Activated effector memory CD4-positive, alpha-beta T cell treated with anti-CD3 and anti-CD28 coated beads, Interleukin-2, amount 50 U/mL, for 16 hours (primary cell): ENCODE data around the gene IZUMO1R.
"Not testable (repeated sequence)": the region's sequence is repeated elsewhere in the genome, so short reads cannot be mapped to it uniquely, and the experiment has no call there.

Source experiments
- DNase-seq: peaks from one replicate; pipeline ENCODE4 v3.0.0-alpha.2; 2020

IZUMO1R gene

DNA sequence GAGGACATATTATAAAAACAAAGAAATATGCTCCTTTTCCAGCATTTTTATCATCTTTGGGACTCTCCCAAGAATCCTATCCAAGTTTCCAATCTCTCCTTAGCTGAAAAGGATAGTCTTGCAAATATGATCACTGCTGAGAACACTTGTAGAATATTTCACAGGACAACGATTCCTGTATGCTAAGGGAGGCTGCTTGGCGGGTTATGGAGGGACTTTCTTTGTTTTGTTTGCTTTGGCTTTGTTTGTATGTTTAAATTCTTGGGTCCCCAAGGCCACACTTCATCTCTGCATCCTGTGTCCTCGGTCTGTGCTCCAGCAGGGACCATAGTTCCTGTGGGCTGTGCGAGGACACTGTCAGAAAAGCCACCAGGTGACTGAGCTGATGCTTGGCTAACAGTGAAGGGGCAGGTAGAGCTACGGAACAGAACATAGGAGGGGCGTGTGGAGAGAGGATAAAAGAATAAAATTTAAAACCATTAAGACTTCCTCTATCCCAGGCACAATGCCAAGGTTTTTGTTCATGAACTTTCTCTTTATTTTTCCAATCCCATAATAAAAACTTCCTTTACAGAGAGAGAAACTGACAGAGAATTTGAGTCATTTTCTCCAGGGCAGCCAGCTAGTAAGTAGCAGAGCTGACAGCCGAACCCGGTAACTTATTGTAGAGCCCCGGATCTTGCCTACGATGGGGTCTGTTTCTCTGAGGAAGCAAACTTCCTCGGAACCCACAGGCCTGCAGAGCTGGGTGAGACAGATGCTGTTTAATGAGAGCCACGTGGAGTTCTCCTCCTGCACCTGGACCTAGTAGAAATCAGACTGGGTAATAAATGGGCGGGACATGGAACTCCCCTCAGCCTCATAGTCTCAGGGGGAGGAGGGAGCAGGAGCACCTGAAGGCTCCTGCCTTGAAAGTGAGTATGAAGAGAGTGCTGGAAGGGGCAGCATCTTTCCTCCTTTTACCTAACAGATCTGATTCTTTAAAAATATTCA, at the start of gene IZUMO1R:
TSS of gene IZUMO1R (plus strand) at position 615 of the 993 bp plus-strand sequence. CDS start 1,057 bp downstream, outside the sequence.
- no peak for DNase-seq

DNA sequence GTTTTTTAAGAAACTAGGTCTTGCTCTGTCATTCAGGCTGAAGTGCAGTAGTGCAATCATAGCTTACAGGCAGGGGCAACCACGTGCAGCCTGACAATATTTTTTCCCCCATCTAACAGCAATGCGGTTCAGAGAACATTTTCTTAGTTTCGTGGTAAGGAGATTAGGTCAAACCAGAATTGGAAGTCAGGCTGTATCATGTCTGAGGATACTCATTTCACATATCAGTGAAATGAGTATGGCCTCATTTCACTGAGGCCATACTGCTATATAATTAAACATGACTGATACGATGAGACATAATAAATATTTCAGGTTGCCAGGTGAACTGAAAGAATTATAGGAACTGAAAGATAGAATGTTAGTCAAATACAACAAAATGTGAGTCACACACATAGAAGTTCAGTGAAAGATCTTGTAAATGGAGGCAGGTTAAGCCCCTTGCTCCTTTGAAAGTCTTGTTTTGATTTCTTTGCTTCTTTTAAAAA, 32.5 kb upstream of the IZUMO1R start:
- DNase-seq: no peak

- no peak for DNase-seq
Observed at GRCh38 chr11:94272738-94273313, 31.6 kb upstream of the IZUMO1R start.

GRCh38 chr11:94275961-94276360, 28.4 kb upstream of the IZUMO1R start:
- no peak for DNase-seq

DNA sequence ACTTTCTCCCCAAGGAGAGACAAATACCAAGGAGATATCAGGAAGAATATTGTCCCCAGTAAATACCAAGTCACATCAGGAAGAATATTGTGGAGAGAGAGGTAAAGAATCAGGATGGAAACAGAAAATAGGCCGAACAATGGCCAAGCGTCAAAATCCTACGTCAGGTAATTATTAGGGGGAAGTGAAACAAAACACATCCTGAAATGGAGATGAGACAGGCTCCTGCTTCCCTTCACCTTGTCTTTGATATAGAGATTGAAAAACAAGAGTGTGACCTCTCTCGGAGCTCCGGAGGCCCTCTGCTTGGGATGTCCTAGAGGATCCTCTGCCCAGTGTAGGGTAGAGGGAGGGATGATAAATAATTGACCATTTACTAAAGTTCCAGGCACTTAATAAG, 27.4 kb upstream of the IZUMO1R start:
- no peak for DNase-seq

GRCh38 chr11:94278207-94278606, 26.2 kb upstream of the IZUMO1R start:
- not testable (repeated sequence) for DNase-seq

- no peak for DNase-seq
Observed at GRCh38 chr11:94279996-94280395, 24.4 kb upstream of the IZUMO1R start.

- no peak for DNase-seq
Observed at GRCh38 chr11:94281324-94281723, 23.1 kb upstream of the IZUMO1R start.

DNA sequence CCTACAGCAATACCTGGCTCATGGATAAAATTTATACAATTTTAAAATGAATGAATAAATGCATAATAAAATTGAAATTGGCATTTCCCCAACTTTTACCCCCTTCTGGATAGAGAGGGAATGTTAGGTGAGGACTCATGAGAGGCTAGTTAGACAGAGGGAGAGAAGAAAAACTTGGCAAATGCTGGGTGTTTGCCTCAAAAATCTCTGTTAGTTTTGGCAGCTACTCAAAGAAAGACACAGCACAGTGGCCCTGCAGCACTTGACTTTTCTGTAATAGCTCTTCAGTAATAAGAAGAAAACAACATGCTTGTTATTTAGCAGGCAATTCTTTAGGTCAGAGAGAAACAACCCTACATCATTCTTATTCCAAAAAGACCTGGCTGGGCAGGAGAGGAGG, 20.7 kb upstream of the IZUMO1R start:
- DNase-seq: no peak

- DNase-seq: no peak
Observed at GRCh38 chr11:94295534-94295933, 8.8 kb upstream of the IZUMO1R start.

- no peak for DNase-seq
Observed at GRCh38 chr11:94297985-94298576, 6.3 kb upstream of the IZUMO1R start.

DNA sequence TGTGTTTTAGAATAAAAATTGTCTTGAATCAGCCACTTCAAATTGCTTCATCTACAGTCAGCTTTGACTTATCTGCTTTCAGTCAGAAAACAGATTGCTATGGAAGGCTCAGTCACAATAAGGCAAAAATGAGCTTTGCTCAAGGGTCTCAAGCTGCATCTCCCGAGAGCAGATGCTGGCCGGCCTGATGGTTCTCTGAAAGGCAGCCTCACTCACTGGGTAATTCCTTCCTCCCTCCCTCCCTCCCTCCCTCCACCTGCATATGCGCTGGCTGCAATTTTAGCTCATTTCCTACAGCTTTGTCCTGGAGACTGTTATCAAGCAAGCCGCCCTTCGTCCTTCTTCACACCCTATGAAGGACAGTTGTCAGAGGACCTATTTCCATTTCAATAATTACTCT, 1.6 kb upstream of the IZUMO1R start:
- no peak for DNase-seq

GRCh38 chr11:94305146-94305545, 766 bp downstream of the IZUMO1R start:
- DNase-seq: no peak

- no peak for DNase-seq
Observed at GRCh38 chr11:94307101-94307791, 2.9 kb downstream of the IZUMO1R start.

- DNase-seq: no peak
Observed at GRCh38 chr11:94308024-94308423, 3.6 kb downstream of the IZUMO1R start.

DNA sequence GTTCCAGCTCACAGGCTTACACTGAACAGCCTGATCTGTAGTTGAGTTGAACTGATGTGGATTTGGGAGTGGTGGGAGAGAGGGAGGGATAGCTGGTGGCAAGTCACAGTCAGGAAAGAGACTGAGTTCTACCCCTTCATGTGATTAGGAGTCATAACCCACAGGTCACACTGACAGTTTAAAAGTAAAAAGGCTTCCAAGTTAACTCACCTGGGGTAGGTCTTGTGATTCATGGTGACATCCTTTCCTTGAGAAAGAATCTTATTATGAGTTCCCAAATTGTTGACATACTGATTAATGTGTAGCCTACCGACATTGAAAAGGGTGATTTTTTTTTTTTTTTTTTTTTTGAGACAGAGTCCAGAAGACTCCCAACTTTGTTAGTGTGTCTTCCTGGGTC, 5.4 kb downstream of the IZUMO1R start:
- DNase-seq: no peak

GRCh38 chr11:94310191-94310875, 6.0 kb downstream of the IZUMO1R start:
- no peak for DNase-seq

DNA sequence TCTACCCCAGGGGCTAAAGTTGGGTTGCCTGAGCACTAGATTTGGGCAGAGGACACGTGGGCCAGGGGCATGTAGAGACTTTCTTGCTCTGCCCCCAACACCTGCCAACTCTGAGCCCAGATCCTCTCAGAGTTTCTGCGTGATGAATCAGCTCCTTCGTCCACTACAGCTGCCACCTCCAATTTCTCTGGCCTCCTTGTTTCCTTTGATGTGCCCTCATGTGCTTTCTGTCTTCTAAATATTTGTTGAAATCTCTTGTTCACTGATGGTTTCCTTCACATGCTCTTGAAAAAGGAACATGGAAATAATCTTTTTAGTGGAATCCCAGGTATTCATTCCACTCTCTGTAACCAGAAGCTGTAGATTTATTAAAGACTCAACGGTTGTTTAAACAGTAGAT, 8.0 kb downstream of the IZUMO1R start:
- no peak for DNase-seq

- DNase-seq: no peak
Observed at GRCh38 chr11:94314064-94314463, 9.7 kb downstream of the IZUMO1R start.

DNA sequence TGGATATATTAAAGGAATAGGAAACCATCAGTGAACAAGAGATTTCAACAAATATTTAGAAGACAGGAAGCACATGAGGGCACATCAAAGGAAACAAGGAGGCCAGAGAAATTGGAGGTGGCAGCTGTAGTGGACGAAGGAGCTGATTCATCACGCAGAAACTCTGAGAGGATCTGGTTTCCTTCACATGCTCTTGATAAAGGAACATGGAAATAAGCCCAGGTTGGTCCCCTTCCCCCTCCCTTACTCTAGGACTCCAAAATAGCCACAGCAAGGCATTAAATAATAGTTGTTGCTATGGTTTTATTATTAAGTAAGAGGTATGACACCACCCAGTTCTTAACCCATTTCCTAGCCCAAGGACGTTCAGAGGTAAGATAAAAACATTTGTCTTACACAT, 11.3 kb downstream of the IZUMO1R start:
- no peak for DNase-seq

GRCh38 chr11:94322501-94322900, 18.1 kb downstream of the IZUMO1R start:
- DNase-seq: no peak

- peak; percentile 74 for DNase-seq
Observed at GRCh38 chr11:94325681-94326080, 21.3 kb downstream of the IZUMO1R start.
